K562 (cell line): Measurements from ENCODE around the gene NT5C3B. TPM values are rescaled to one million over a fixed set of nuclear protein-coding genes. Genes with fewer than 3 reads are reported as not detected.

ENCODE experiments used
- ATAC-seq: fragments of 200-7000 bp; cut with Tn5 transposase; 3 replicates; pipeline ENCODE4 v1.9.1; 2020; ENCODE audit warnings: moderate library complexity
- BruUV-seq: library from RNA; stranded (reverse); fragments of 400-500 nt; replicated peaks from 2 replicates; lab custom pipeline; 2021; lab: Mats Ljungman, UMichigan
- CTCF ChIA-PET: fragments of 300-600 bp; formaldehyde crosslinking; extraction: SDS; loops from one replicate; lab custom pipeline; 2021; ENCODE audit warnings: low intra/inter-chr PET ratio; lab: Yijun Ruan, JAX
- POLR2A ChIA-PET: fragments of 300-600, 350-650 bp; sonication (Branson Sonifier 250); formaldehyde crosslinking; extraction: SDS; loops from one replicate; lab custom pipeline; 2021; ENCODE audit warnings: antibody characterized with exemption, inconsistent platforms; lab: Yijun Ruan, JAX
- DNase-seq, 4 experiments: peaks; one replicate each; pipeline versions ENCODE4 v3.0.0 to v3.0.0-alpha.2; 2011 to 2018; ENCODE audit warnings: low spot score in 3 of 4, mixed read lengths in 3 of 4; ENCODE audit errors: extremely low read depth in 1 of 4
- FAIRE-seq: peaks from 2 replicates; lab custom pipeline; 2011; peaks lifted over from hg19 to GRCh38; lab: Jason Lieb, UNC
- H2AFZ ChIP-seq: 2 replicates; pipeline ENCODE4 v1.6.0; 2011; ENCODE audit warnings: low read depth, low read length, control low read depth, inconsistent platforms
- H3K27ac ChIP-seq: fragments of 200-600 bp; 3 replicates; pipeline ENCODE4 v1.8.0; 2011; ENCODE audit warnings: low read depth, mild to moderate bottlenecking, control low read depth, inconsistent platforms, low read length, moderate library complexity, mixed read lengths; ENCODE audit errors: extremely low read depth
- H3K27me3 ChIP-seq, 2 experiments: fragments of 300-600 bp in 1 of 2; 2 replicates in 1 of 2; 3 replicates in 1 of 2; pipeline versions ENCODE4 v1.6.0 to v1.8.0; 2011; ENCODE audit warnings: inconsistent platforms in 2 of 2, low read length in 2 of 2, mild to moderate bottlenecking in 1 of 2, mixed read lengths in 1 of 2, moderate library complexity in 1 of 2; ENCODE audit not compliant: control insufficient read depth in 2 of 2, insufficient read depth in 2 of 2
- H3K36me3 ChIP-seq: fragments of 300-600 bp; 3 replicates; pipeline ENCODE4 v1.8.0; 2011; ENCODE audit warnings: mild to moderate bottlenecking, low read length, inconsistent platforms; ENCODE audit not compliant: control insufficient read depth, insufficient read depth
- H3K4me1 ChIP-seq, 2 experiments: fragments of 200-600 bp in 1 of 2; replicated peaks in 1 of 2; 2 replicates in 1 of 2; 3 replicates in 1 of 2; pipeline versions ENCODE4 v1.5.1 to v1.8.0; 2011; ENCODE audit warnings: inconsistent platforms in 2 of 2, low read length in 2 of 2, mild to moderate bottlenecking in 1 of 2, mixed read lengths in 1 of 2, moderate library complexity in 1 of 2; ENCODE audit not compliant: control insufficient read depth in 2 of 2, insufficient read depth in 2 of 2
- H3K4me2 ChIP-seq: 2 replicates; pipeline ENCODE4 v1.6.1; 2011; ENCODE audit warnings: low read length, control low read depth, inconsistent platforms, mixed read lengths; ENCODE audit not compliant: insufficient read depth
- H3K4me3 ChIP-seq: fragments of 200-600 bp; sonication (generic), shearing (Covaris generic); 2 replicates; pipeline ENCODE4 v1.5.1; 2016; ENCODE audit warnings: control low read depth, inconsistent platforms
- H3K79me2 ChIP-seq: fragments of 200-600 bp; 3 replicates; pipeline ENCODE4 v1.8.0; 2011; ENCODE audit warnings: low read length, inconsistent platforms; ENCODE audit not compliant: control insufficient read depth, insufficient read depth
- H3K9ac ChIP-seq, 2 experiments: 2 replicates each; pipeline versions ENCODE4 v1.6.0 to v1.6.1; 2011; ENCODE audit warnings: low read depth in 2 of 2, low read length in 2 of 2, control low read depth in 1 of 2, inconsistent platforms in 1 of 2, mild to moderate bottlenecking in 1 of 2, mixed read lengths in 1 of 2; ENCODE audit not compliant: insufficient read depth in 1 of 2
- H3K9me1 ChIP-seq: one replicate; pipeline ENCODE4 v1.6.0; 2011; ENCODE audit warnings: inconsistent platforms, mild to moderate bottlenecking, low read length, moderate library complexity; ENCODE audit not compliant: control insufficient read depth, insufficient read depth
- H3K9me3 ChIP-seq: replicated peaks from 2 replicates; pipeline ENCODE4 v1.5.1; 2011; ENCODE audit warnings: low read depth, low read length, inconsistent platforms; ENCODE audit not compliant: control insufficient read depth, insufficient read depth
- H4K20me1 ChIP-seq: replicated peaks from 2 replicates; pipeline ENCODE4 v1.6.1; 2011; ENCODE audit warnings: low read length, inconsistent platforms, mixed read lengths; ENCODE audit not compliant: control insufficient read depth, insufficient read depth
- CEBPG ChIP-seq, 3 experiments: fragments of 200-800 bp in 1 of 3; sonication (Bioruptor generic) in 1 of 3; sonication (generic) in 1 of 3; formaldehyde crosslinking in 1 of 3; IDR thresholded peaks in 2 of 3; conservative IDR thresholded peaks in 1 of 3; 2 replicates each; pipeline versions ENCODE4 v1.6.1 to v1.8.0; 2016 to 2022; ENCODE audit warnings: missing compliant biosample characterization in 2 of 3, missing genetic modification characterization in 2 of 3, mild to moderate bottlenecking in 1 of 3, missing genetic modification reagents in 1 of 3
- CXXC5 ChIP-seq: fragments of 250-450 bp; sonication (Bioruptor Pico); IDR thresholded peaks from 2 replicates; pipeline ENCODE4 v1.8.0; 2022; ENCODE audit warnings: inconsistent platforms, mild to moderate bottlenecking, moderate library complexity
- WGBS: fragments of 100-300 bp; shearing (Covaris generic); methylation state at CpG from one replicate; pipeline ENCODE4 v1.1.6; 2016; ENCODE audit warnings: low coverage, mixed read lengths; ENCODE audit not compliant: insufficient coverage; ENCODE audit errors: missing lambda C conversion rate; 5-methylcytosine and 5-hydroxymethylcytosine counted together
- in situ Hi-C: fragments of 300-500 bp; cut with MboI; formaldehyde crosslinking; loops from 4 replicates; pipeline ENCODE4 v1.15.0; 2018; ENCODE audit warnings: inconsistent platforms, mixed read lengths
- intact Hi-C: fragments of 100-400 bp; cut with micrococcal nuclease; formaldehyde crosslinking; loops from 2 replicates; pipeline ENCODE4 v1.14.2; 2022
- polyA plus RNA-seq, 8 experiments: library from polyadenylated mRNA; depleted of rRNA in 4 of 8; stranded (reverse) in 5 of 8; unstranded in 3 of 8; fragments of >200 nt; fragmentation: Nextera tagmentation in 2 of 8; fragmentation: Illumina TruSeq in 1 of 8; extraction: Ambion mirVana in 2 of 8; extraction: Trizol in 1 of 8; gene quantifications; 2 replicates each; pipeline versions ENCODE4 v1.2.1 to v1.2.3, GENCODE V29; 2011 to 2014; ENCODE audit warnings: inconsistent platforms in 1 of 8, missing spikeins in 1 of 8
- total RNA-seq, 7 experiments: library from RNA; depleted of rRNA in 6 of 7; stranded (reverse); fragments of >200 nt in 6 of 7; fragmentation: Illumina TruSeq in 2 of 7; extraction: Trizol in 2 of 7; gene quantifications; 2 replicates each; pipeline versions ENCODE4 v1.2.1 to v1.2.3, GENCODE V29; 2011 to 2021; ENCODE audit warnings: low replicate concordance in 1 of 7
- TF ChIP-seq, protein P1 (sequence below): sonication (generic); formaldehyde crosslinking; IDR thresholded peaks from 2 replicates; pipeline ENCODE4 v1.8.0; 2023; ENCODE audit warnings: mild to moderate bottlenecking, missing genetic modification reagents
- TF ChIP-seq, protein P2 (sequence below): sonication (generic); formaldehyde crosslinking; IDR thresholded peaks from 2 replicates; pipeline ENCODE4 v1.5.0; 2020; ENCODE audit warnings: missing genetic modification reagents

The NT5C3B gene
- total and polyA plus RNA-seq, 9 of the 15 experiments (the other 6 are each of a cell fraction or from before 2014, with no cell fraction given) = 2.0 to 166 (median 85.0) TPM

DNA sequence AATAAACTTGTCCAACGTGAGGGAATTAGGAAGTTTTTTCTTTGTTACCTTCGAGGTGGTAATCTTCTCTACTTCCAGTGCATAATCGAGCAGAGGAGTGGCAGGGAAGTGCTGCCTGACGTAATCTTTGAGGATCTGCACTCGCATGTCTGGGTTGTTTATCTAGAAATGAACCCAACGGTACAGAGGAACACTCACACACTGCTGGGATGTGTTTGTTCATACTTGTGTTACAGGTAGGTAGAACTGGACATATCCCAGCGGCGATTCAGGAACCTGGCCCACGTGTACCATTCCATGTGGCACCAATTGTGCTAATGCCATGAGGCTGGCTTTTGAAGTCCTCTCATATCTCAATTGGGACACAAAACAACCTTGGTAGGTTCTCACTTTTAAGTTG, 33.4 kb upstream of the NT5C3B start (continued):
- TF ChIP-seq CEBPG (CRISPR knock-in tag; IDR thresholded peaks at IDR 0.05) = 0 out of 2 replicates have a peak, but pooled peaks have one; percentile 7
- TF ChIP-seq CEBPG (tag; conservative IDR thresholded peaks at IDR 0.05 in 1 of 2, IDR thresholded peaks at IDR 0.05 in 1 of 2) = no peak
- peak; percentile 32; the same call in 1 of the 2 replicates for TF ChIP-seq CXXC5 (CRISPR knock-in tag)
- TF ChIP-seq, all 486 proteins: peak for 6

DNA sequence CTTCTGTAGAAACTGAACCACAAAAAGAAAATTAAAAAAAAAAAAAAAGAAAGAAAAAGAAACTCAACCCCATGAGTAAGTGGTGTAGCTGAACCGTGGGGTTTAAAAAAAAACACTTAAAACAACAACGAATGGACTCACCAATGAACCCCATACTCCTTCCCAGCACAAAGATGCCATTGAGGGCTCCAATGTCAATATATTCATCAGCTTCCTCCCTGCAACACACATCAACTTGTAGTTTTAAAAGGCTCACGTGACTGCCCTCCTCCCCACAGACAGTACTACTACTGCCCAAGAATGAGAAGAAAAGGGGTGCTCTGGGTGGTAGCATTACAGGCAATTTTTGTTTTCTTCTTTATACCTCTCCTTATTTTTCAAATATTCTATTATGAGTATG, 32.5 kb upstream of the NT5C3B start:
- intact Hi-C loops (no loop called here), in situ Hi-C loops (no loop called here)
- H3K4me1 ChIP-seq = peaks cover 14 to 17% of the 10 kb centered on the region in 2 experiments
- H3K9ac ChIP-seq = no peak overlapping the region
- H3K27me3 ChIP-seq = no peaks in the 10 kb centered on the region
- CTCF ChIA-PET = no interaction called here
- ATAC-seq (no peak), DNase-seq (no peak), FAIRE-seq (no peak)
- no TSS peak for BruUV-seq
- peaks cover 64% of the 10 kb centered on the region; the same call in 2 of the 3 replicates for H3K36me3 ChIP-seq
- 61% methylated on average over 3 of the region's 3 CpGs for WGBS
- peaks cover 16% of the 10 kb centered on the region for H3K79me2 ChIP-seq
- no peaks in the 10 kb centered on the region for H3K9me3 ChIP-seq
- H4K20me1 ChIP-seq = peaks cover 4% of the 10 kb centered on the region; the same call in 1 of the 2 replicates
- POLR2A ChIA-PET = no interaction called here
- no peak overlapping the region for H2AFZ ChIP-seq
- TF ChIP-seq, protein P1, sequence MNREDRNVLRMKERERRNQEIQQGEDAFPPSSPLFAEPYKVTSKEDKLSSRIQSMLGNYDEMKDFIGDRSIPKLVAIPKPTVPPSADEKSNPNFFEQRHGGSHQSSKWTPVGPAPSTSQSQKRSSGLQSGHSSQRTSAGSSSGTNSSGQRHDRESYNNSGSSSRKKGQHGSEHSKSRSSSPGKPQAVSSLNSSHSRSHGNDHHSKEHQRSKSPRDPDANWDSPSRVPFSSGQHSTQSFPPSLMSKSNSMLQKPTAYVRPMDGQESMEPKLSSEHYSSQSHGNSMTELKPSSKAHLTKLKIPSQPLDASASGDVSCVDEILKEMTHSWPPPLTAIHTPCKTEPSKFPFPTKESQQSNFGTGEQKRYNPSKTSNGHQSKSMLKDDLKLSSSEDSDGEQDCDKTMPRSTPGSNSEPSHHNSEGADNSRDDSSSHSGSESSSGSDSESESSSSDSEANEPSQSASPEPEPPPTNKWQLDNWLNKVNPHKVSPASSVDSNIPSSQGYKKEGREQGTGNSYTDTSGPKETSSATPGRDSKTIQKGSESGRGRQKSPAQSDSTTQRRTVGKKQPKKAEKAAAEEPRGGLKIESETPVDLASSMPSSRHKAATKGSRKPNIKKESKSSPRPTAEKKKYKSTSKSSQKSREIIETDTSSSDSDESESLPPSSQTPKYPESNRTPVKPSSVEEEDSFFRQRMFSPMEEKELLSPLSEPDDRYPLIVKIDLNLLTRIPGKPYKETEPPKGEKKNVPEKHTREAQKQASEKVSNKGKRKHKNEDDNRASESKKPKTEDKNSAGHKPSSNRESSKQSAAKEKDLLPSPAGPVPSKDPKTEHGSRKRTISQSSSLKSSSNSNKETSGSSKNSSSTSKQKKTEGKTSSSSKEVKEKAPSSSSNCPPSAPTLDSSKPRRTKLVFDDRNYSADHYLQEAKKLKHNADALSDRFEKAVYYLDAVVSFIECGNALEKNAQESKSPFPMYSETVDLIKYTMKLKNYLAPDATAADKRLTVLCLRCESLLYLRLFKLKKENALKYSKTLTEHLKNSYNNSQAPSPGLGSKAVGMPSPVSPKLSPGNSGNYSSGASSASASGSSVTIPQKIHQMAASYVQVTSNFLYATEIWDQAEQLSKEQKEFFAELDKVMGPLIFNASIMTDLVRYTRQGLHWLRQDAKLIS (CRISPR knock-in tag) = no peak
- TF ChIP-seq, protein P2, sequence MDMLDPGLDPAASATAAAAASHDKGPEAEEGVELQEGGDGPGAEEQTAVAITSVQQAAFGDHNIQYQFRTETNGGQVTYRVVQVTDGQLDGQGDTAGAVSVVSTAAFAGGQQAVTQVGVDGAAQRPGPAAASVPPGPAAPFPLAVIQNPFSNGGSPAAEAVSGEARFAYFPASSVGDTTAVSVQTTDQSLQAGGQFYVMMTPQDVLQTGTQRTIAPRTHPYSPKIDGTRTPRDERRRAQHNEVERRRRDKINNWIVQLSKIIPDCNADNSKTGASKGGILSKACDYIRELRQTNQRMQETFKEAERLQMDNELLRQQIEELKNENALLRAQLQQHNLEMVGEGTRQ = 0 out of 2 replicates have a peak, but pooled peaks have one; percentile 23
- no peak overlapping the region for H3K4me3 ChIP-seq
- H3K9me1 ChIP-seq = peaks cover 4% of the 10 kb centered on the region
- no peak overlapping the region for H3K4me2 ChIP-seq
- H3K27ac ChIP-seq = no peak overlapping the region
